ENCODE results near the gene CAMK2G.

GRCh38 chr10:73841526-73842285 is 32.6 kb downstream of the CAMK2G start:
- TF ChIP-seq CTCF (IDR thresholded peaks at IDR 0.05; ENCODE audit: insufficient read depth, low read length, poor library complexity, severe bottlenecking), result no peak
- TF ChIP-seq EZH2phosphoT487 (conservative IDR thresholded peaks at IDR 0.05; ENCODE audit: low read length), result no peak

Measured in SU-DHL-6 (cell line).